GM19467 (cell line): ENCODE results near the gene CASK.

Source experiments
- ATAC-seq: cut with Tn5 transposase; IDR thresholded peaks from one replicate; pipeline ENCODE4 v1.9.1; 2021; ENCODE audit warnings: mild to moderate bottlenecking, moderate library complexity; ENCODE audit not compliant: unreplicated experiment

CASK gene

GRCh38 chrX:41478381-41478911 lies 444.9 kb downstream of the CASK start:
- no peak for ATAC-seq

- no peak for ATAC-seq
Measured at GRCh38 chrX:41475591-41476241, 447.6 kb downstream of the CASK start.

- ATAC-seq, result no peak
Measured at GRCh38 chrX:41475191-41475590, 448.2 kb downstream of the CASK start.

- no peak for ATAC-seq
Measured at GRCh38 chrX:41474726-41475100, 448.6 kb downstream of the CASK start.

- ATAC-seq, result no peak
Measured at GRCh38 chrX:41473936-41474725, 449.2 kb downstream of the CASK start.

GRCh38 chrX:41472231-41472815 lies 451.0 kb downstream of the CASK start:
- ATAC-seq, result no peak

GRCh38 chrX:41471786-41472185 lies 451.6 kb downstream of the CASK start:
- no peak for ATAC-seq

- ATAC-seq, result no peak
Measured at GRCh38 chrX:41470706-41471105, 452.6 kb downstream of the CASK start.

- no peak for ATAC-seq
Measured at GRCh38 chrX:41468647-41469323, 454.6 kb downstream of the CASK start.
